Measurements from ENCODE around the gene LRRC45. TPM values are rescaled to one million over a fixed set of nuclear protein-coding genes. Genes with fewer than 3 reads are reported as not detected.

The LRRC45 gene
- polyA plus RNA-seq, 1 donor = 8.4 TPM

DNA sequence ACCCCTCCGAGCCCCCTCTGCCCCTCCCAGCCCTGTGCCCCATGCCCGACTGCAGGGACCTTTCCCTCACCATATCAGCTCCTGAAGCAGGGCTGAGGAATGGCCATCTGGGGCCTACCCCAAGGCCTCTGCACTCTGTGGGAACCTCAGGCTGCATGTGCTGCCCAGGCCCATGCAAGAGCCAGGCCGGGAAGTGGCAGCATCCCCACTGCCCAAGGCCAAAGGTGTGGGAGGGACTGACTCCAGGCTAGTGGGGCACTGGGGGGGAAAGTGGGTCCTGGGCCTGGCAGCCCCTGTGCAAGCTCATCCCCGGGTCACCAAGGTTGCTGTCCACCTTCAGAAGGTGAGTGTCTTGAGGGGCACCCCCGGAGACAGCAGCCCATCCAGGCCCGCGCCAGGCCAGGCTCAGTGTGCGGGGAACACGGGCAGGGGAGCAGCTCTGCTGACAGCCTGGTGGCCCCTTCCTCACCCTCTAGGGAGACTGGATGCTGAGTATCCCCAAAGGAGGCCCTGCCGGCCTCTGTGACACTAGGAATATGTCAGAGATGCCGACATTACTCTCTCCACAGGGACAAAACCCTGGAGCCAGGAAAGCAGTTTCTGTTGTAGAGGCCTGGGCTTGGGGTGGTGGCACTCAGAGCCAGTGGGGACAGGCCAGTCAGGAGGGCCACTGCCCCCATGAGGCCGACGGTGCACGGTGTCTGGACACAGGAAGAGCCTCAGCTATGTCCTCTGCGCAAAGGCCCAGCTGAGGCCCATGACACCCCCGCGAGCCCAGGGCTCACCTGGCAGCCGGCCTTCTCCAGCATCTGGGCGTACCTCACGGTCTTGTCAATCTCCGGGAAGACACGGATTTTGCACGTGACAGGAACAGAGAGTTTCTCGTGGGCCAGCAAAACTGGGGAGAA lies 39.2 kb downstream of the LRRC45 start:
- DNase-seq (ENCODE audit: low read depth) = no peak

DNA sequence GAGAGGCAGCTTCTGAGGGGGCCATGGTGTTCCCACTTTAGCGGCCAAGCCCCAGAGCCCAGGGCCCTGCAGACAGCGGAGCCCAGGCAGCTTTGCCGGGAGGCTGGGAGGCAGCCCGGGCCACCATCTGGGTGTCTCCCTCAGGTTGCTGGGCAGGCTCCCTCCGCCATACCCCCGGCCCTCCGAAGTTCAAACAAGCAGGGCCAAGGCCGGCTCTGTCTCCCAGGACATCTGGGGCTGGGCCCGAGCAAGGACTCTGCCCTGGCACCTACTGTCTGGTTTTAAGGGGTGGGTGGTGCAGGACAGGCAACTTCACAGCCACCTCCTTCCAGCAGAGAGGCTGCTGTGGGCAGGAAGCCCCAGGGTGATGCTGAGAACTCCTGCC lies 39.9 kb downstream of the LRRC45 start:
- no peak for DNase-seq (ENCODE audit: low read depth)

DNA sequence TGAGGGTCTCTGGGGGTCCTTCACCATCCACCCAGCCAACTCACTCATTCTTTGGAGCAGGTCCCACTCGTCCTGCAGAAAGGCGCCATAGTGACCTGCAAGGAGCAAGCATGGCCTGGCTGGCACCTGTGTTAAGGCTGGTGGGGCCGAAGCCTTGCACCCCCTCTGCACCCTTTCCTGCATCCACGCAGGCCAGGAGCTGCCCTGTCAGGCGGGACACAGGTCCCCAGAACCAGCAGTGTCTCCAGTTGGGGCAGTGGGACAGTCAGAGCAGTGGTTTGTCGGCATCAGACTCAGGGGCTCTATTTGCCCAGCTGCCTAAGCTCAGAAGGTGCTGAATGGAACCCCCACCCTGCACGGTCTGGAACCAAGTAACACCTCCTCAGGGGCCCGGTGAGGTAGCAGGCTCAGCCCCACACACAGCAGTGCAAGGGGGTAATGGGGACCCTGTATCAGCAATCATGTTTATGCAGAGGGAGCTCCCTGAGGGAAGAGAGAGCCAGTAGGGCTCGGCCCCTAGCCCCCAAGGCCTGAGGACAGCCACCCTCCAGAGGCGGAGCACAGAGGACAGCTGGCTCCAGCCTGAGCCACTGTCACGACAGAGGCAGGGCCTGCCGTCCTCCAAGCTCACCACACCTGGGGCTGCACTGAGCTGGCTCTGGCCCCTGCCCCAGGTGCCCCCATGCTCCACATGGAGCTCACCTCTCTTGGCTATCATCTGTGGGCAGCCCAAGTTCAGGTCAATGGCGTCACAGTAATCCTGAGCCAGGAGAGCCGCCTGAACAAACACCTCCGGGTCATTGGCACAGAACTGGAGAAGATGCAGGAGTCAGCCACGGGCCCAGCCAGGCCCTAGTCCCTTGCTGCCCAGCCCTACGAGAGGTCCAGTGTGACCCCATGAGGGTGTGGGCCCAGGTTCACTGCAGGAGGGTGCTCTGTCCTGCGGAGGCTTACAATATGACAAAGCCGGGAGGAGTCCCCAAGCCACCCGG lies 40.6 kb downstream of the LRRC45 start:
- DNase-seq (ENCODE audit: low read depth) = no peak

DNA sequence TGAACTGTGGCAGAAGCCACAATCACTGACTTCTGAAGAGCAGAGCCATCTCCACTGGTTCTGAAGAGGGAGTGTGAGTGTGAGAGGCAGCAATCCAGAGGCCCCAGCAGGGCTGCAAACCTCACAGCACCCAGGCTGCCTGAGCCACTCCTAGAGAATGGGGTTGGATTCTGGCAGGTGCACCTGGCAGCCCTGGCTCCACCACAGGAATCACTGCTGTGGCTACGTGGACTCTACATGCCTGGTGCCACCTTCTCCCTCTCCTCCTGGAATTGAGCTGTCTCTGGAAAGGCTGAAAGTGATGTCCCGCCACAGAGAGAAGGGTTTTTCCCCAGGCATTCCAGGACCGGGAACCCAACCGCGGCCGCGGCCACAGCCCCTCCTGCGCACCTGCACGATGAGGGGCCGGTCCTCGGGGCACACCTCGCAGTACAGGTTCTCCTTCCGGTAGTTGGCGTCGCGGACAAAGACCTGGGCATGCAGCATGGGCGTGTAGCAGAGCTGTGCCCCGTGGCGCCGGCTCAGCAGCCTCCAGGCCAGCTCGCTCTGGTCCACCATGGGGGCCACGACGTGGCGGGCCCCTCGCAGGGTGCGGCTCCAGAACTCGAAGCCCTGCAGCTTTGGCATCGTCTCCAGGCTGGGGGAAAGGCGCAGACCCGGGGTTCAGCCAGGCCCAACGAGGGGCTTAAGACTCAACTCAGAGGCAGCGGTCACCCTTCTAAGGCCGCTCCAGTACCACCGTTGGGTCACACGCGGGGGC lies 41.5 kb downstream of the LRRC45 start:
- DNase-seq (ENCODE audit: low read depth) = no peak

DNA sequence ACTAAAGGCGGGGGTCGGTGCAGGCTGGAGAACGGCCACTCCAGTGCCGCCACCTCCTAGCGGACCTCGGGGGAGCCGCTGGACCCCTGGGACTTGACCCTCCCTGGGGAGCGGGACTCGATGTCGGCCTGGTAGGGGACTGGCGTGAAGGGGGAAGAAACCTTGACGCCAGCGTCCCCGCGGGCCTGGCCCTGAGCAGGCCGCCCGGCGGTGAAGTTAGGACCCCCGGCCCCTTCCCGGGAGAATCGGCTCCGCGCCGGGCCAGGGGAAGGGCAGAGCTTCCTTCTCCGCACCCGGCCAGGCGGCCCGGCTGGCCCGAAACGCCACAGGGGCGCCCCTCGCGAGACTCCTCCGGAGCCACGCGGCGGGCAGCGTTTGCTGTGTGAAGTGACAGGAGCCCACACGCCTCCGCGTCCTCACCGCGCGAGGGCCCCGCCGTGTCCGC lies 42.1 kb downstream of the LRRC45 start:
- DNase-seq (ENCODE audit: low read depth) = no peak

DNA sequence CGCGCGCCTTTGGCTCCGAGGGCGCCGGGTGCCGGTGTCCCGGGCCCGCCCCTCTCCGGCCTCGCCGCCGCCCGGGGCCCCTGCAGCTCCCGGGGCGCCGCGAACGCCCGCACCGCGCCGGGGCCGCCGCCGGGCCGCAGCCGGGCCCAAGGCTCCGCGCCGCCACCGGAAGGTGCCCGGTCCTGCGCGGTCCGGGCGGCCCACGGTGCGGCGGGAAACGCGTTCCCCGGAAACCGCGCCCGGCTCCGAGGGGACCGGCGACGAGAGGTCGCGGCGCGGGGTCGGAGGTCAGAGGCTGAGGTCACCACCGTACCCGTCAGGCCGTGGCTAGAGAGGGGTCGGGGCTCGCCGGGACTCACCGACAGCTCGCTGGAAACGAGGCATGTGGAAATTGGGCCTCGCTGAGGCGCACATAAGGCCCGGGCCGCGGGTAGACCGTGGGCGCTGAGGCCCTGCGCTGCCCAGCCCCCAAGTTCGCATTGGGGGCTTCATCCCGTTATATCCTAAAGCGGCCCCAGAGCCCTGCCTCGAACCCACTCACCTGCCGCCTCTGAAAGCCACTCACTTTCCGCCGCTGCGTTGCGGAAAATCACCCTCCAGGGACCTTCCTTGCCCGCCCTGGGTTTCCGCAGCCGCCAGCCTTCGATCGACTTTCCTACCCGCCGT lies 42.7 kb downstream of the LRRC45 start, which contains the start of gene DUS1L:
DUS1L (minus strand) TSS at position 167 of the 666 bp plus-strand sequence. CDS start 745 bp downstream, outside the sequence.
- no peak for DNase-seq (ENCODE audit: low read depth)

DNA sequence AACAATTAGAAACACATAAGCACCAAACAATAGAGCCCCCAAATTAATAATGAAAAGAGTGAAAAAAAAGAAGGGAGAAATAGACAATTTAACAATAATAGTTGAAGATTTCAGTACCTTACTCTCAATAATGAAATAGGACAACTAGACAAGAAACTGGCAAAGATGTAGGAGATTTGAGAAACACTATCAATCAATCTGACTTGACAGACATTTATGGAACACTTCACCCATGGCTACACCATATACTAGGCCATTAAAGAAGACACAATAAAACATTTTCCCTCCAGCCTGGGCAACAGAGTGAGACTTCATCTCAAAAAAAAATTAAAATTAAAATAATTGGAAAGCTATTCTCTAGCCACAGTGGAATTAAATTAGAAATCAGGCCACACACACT lies 47.5 kb downstream of the LRRC45 start:
- DNase-seq (ENCODE audit: low read depth) = no peak

DNA sequence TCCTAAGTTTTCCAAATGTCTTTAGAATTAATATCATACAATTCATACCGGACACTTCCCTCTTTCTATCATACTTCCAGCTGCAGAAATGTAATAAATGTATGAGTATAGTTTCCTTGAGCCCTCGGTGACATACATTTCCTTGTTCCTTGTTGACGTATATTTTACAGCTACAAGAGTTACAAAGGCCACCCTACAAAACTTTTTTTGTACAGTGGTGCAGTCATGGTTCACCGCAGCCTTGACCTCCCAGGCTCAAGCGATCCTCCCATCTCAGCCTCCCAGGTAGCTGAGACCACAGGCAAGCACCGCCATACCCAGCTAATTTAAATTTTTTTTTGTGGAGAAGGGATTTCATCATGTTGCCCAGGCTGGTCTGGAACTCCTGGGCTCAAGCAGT lies 49.7 kb downstream of the LRRC45 start:
- DNase-seq (ENCODE audit: low read depth) = no peak

DNA sequence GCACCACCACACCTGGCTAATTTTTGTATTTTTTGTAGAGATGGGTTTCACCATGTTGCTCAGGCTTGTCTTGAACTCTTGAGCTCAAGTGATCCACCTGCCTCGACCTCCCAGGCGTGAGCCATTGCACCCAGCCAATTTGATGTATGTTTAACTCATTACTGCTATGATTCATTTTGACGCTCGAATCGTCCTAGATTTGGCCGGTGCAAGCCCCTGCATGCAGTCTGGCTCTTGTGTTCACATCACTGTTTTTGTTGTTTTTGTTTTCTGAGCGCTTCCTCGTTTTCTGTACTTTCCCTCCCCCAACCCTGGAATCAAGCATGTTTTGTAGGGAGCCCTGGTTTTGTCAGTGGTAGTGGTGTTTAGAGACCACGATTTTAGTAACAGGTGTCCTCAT lies 50.3 kb downstream of the LRRC45 start:
- DNase-seq (ENCODE audit: low read depth) = no peak

DNA sequence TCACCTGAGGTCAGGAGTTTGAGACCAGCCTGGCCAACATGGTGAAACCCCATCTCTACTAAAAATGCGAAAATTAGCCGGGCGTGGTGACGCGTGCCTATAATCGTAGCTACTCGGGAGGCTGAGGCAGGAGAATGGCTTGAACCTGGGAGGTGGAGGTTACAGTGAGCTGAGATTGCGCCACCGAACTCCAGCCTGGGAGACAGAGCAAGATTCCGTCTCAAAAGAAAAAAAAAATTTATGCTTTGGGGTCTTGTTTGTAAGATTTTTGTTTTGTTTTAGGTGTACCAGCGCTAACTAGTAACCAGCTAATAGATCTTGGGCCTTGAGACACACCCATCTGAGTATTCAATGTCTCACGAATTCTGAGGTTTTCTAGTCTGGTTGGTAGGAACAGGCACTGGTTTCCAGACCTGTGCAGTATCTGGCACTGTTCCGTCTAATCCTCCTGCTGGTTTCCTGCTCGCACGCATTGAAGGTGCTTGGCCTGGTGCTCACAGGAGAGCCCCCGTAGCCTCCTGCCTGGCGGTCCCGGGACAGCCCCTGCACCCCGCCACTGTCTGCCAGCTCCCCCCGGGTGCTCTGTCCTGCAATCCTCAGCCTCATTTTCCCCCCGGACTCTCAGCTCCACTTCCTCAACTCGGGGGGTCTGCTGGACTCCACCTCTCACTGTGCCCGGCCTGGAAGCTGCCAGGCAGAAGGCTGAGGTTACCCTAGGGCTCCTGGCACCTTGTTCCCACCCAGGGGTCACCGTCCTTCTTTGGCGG lies 53.1 kb downstream of the LRRC45 start:
- DNase-seq (ENCODE audit: low read depth) = no peak

DNA sequence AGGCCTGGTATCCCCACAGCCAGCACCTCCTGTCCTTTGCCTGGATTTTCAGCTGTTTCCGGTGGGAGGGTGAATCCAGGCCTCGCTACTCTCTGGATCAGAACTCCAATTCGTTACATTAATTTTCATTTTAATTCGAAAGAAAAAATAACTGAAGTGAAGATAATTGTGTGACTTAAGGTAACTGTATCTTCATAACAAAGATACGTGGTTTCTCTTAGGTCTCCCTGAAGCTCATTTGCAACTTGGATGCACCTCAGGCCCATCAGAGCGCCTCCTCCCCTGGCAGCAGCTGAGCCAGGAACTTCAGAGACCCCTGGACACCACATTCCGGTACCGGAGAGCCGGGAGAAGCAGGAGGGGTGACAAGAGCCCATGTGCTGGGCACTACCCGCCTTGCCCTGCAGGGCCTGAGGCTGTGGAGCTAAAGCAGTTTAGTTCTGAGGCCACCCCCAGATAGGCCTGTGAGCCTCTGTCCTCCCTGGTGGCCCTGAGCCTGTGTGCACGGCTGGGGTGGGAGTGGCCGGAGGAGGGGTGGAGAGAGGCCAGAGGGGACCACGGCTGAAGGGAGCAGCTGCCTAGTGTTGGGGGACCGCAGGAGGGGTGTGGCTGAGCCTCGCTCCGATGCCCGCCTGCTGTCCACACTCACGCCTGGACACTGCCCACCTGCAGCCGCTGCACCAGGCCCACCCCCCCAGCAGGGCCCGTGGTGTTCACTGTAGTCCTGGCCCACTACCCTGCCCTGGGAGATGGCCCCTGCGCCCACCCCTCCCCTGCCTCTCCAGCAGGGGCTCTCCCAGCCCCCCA lies 53.9 kb downstream of the LRRC45 start:
- no peak for DNase-seq (ENCODE audit: low read depth)

DNA sequence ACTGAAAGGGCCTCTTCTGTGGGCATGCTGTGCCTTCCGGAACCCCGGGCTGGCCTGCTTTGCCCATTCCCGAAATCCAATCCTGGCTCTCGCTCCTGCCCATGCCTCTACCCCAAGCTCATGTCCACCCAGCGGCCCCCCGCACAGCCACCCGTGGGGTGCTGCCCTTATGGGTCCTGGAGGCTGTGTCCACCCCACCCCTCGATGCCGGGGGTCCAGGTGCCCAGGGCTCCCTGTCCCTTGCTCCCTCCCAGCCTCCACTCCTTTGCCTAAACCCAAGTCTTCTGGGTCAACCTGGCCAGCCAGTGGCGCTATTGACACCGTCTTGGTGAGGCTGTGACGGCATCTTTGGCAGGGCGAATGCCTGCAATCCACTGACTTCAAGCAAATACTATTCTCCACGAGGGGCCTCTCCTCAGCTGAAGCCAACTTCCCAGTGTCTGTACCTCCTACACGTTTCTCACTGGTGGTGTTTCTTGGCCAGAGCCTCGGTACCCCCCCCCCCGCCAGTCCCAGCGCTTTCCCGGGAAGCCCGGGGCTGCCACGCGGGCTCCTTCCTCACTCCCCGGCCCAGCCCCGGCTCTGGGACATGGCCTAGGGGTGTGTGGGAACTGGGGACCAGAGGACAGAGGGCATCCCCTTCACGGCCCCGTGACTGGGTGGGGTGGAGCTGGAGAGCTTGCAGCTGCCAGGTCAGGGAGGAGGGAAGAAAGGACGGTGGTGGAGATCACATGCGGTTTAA lies 54.7 kb downstream of the LRRC45 start:
- no peak for DNase-seq (ENCODE audit: low read depth)

DNA sequence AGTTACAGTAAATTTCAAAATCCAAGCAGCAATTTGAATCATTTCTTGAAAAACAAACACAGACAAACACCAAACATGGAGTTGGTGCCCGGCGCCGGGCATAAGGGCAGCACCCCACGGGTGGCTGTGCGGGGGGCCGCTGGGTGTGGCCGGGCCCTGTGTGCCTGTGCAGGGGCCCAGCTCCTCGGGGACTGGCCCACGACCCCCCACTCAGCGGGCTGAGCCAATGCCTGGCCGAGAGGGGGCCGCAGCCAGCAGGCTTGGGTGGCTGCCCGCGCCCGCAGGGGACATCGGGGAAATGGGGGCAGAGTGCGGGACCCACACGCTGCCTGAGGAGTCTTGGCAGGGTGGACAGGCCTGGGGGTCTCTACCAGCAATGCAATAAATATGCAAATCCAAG lies 55.3 kb downstream of the LRRC45 start:
- DNase-seq (ENCODE audit: low read depth) = no peak

DNA sequence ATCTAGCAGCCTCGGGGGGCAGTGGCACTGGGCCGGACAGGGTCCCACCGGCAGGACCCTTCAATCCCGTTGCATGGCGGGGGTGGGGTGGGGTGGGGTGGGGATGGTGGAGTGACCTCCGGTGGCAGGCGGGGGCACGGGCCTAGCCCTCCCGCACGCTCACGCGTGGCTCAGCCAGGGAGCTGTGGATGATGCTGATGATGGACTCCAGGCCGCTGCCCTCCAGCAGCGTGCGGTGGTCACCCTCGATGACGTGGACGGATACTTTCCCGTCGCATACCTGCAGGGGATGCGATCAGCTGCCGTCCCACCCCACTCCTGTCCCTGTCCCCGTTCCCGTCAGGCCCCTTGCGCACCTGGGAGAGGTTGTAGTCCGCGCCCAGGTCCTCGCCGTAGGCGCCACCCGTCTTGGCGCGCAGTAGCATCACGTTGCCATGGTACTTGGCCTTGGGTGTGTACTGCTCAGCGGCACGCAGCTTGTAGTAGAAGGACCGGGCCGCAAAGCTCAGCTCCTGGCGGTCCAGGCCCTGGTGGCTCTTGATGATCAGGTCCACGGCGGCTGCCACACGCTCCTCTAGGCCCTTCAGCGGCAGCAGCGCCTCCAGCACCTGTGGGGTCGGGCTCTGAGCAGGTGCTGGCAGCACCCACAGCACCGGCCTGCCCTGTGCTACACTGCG lies 56.0 kb downstream of the LRRC45 start:
- no peak for DNase-seq (ENCODE audit: low read depth)

DNA sequence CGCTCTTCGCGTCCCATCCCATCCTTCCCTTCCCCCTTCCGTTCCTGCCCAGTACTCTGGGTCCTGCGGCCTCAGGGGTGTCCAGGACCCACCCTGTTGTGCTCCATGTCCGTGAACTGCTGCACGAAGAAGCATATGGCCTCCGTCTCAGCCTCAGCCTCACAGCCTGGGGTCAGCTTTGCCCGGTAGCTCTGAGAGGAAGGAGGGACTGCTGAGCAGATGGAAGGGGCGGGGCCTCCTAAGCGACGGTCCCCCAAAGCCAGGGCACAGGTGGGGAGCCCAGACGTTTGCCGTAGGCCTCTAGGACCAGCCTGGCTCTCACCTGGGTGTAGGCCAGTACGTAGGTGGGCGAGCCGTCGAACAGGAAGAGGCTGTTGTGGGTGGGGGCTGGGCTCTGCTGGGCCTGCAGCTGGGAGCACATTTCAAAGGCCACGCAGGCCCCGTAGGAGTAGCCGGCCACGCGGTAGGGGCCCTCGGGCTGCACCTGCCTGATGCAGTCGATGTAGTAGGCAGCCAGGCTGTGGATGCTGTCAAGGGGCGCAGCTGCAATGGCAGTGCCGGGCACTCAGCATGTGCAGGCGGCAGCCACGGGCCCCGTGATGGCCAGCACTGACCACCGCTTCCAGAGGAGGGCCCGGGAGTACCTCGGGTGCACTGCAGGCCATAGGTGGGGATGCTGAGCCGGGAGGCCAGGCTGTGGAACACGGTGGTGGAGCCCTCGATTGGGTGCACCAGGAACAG lies 57.1 kb downstream of the LRRC45 start:
- DNase-seq (ENCODE audit: low read depth) = no peak

Data from forelimb muscle (tissue), 1 donor.